Endothelial cell of umbilical vein (primary cell): ENCODE measurements around the gene G6PC1. TPM values are rescaled to one million over a fixed set of nuclear protein-coding genes. Genes with fewer than 3 reads are reported as not detected.
"Not testable (repeated sequence)": the region's sequence is repeated elsewhere in the genome, so short reads cannot be mapped to it uniquely, and the experiment has no call there.

ENCODE experiments used
- BruUV-seq: library from RNA; stranded (reverse); fragments of 400-500 nt; replicated peaks from 2 replicates; lab custom pipeline; 2021; lab: Mats Ljungman, UMichigan
- CTCF ChIA-PET: fragments of 300-600, 350-600 bp; sonication (Branson Sonifier 250); formaldehyde crosslinking; loops from one replicate; lab custom pipeline; 2021; ENCODE audit warnings: antibody characterized with exemption, inconsistent platforms; lab: Charles Lee
- POLR2A ChIA-PET: fragments of 300-600, 350-600 bp; sonication (Branson Sonifier 250); formaldehyde crosslinking; loops from one replicate; lab custom pipeline; 2021; ENCODE audit warnings: antibody characterized with exemption, inconsistent platforms; lab: Charles Lee
- DNase-seq: peaks from one replicate; pipeline ENCODE4 v3.0.0-alpha.2; 2011; ENCODE audit warnings: low read depth, low spot score
- FAIRE-seq: peaks from 2 replicates; lab custom pipeline; 2011; peaks lifted over from hg19 to GRCh38; lab: Jason Lieb, UNC
- H2AFZ ChIP-seq: 2 replicates; pipeline ENCODE4 v1.6.0; 2012; ENCODE audit warnings: low read depth, low read length, control low read depth, inconsistent platforms
- H3K27ac ChIP-seq: 2 replicates; pipeline ENCODE4 v1.5.1; 2011; ENCODE audit warnings: low read depth, mild to moderate bottlenecking, control low read depth, low read length, moderate library complexity; ENCODE audit not compliant: insufficient read depth
- H3K27me3 ChIP-seq, 2 experiments: 2 replicates each; pipeline versions ENCODE4 v1.6.0 to v1.6.1; 2011; ENCODE audit warnings: low read length in 2 of 2, mixed read lengths in 1 of 2; ENCODE audit not compliant: control insufficient read depth in 2 of 2, insufficient read depth in 2 of 2
- H3K36me3 ChIP-seq, 2 experiments: 2 replicates in 1 of 2; 3 replicates in 1 of 2; pipeline ENCODE4 v1.5.1; 2011; ENCODE audit warnings: low read length in 2 of 2, mild to moderate bottlenecking in 1 of 2, moderate library complexity in 1 of 2; ENCODE audit not compliant: control insufficient read depth in 2 of 2, insufficient read depth in 2 of 2; ENCODE audit errors: extremely low read depth in 1 of 2
- H3K4me1 ChIP-seq: 3 replicates; pipeline ENCODE4 v1.5.1; 2011; ENCODE audit warnings: mild to moderate bottlenecking, low read length; ENCODE audit not compliant: control insufficient read depth, insufficient read depth; ENCODE audit errors: extremely low read depth
- H3K4me2 ChIP-seq: 2 replicates; pipeline ENCODE4 v1.6.1; 2011; ENCODE audit warnings: low read length, control low read depth, mixed read lengths; ENCODE audit not compliant: insufficient read depth
- H3K4me3 ChIP-seq, 3 experiments: fragments of 200-600 bp in 1 of 3; sonication (generic), shearing (Covaris generic) in 1 of 3; replicated peaks in 1 of 3; 2 replicates each; pipeline ENCODE4 v1.5.1; 2011 to 2016; ENCODE audit warnings: control low read depth in 3 of 3, low read length in 3 of 3, mild to moderate bottlenecking in 2 of 3, inconsistent platforms in 1 of 3, low read depth in 1 of 3, moderate library complexity in 1 of 3; ENCODE audit not compliant: insufficient read depth in 1 of 3
- H3K79me2 ChIP-seq: 2 replicates; pipeline ENCODE4 v1.6.0; 2012; ENCODE audit warnings: low read length, inconsistent platforms; ENCODE audit not compliant: control insufficient read depth, insufficient read depth
- H3K9ac ChIP-seq: replicated peaks from 2 replicates; pipeline ENCODE3; 2011; ENCODE audit warnings: low read length, control low read depth; ENCODE audit not compliant: insufficient read depth; ENCODE audit errors: extremely low read depth
- H3K9me1 ChIP-seq: replicated peaks from 3 replicates; pipeline ENCODE4 v1.6.0; 2011; ENCODE audit warnings: mild to moderate bottlenecking, low read length; ENCODE audit not compliant: control insufficient read depth, insufficient read depth; ENCODE audit errors: extremely low read depth
- H3K9me3 ChIP-seq: replicated peaks from 2 replicates; pipeline ENCODE4 v1.5.1; 2012; ENCODE audit warnings: low read length, inconsistent platforms; ENCODE audit not compliant: control insufficient read depth, insufficient read depth
- H4K20me1 ChIP-seq: replicated peaks from 2 replicates; pipeline ENCODE3; 2011; ENCODE audit warnings: mild to moderate bottlenecking, low read length; ENCODE audit not compliant: control insufficient read depth, insufficient read depth; ENCODE audit errors: extremely low read depth
- CTCF ChIP-seq, 2 donors: IDR thresholded peaks; 1 replicate in 1 of 2; 2 replicates in 1 of 2; pipeline ENCODE4 v1.5.1; 2011; ENCODE audit warnings: low read length in 2 of 2, mild to moderate bottlenecking in 2 of 2, moderate library complexity in 2 of 2, control low read depth in 1 of 2, inconsistent platforms in 1 of 2, low read depth in 1 of 2; ENCODE audit not compliant: insufficient read depth in 1 of 2; ENCODE audit errors: extremely low read depth in 1 of 2
- EZH2 ChIP-seq: IDR thresholded peaks from 2 replicates; pipeline ENCODE4 v1.6.1; 2012; ENCODE audit warnings: borderline replicate concordance, low read depth, mild to moderate bottlenecking, moderate library complexity, low read length, inconsistent platforms; ENCODE audit not compliant: severe bottlenecking
- FOS ChIP-seq: IDR thresholded peaks from 2 replicates; pipeline ENCODE4 v1.6.1; 2011; ENCODE audit warnings: mild to moderate bottlenecking, low read length, moderate library complexity, borderline replicate concordance; ENCODE audit not compliant: insufficient read depth
- GATA2 ChIP-seq: IDR thresholded peaks from 2 replicates; pipeline ENCODE4 v1.7.0; 2011; ENCODE audit warnings: low read depth, mild to moderate bottlenecking, moderate library complexity, mixed read lengths, low read length; ENCODE audit not compliant: insufficient read length, insufficient read depth
- JUN ChIP-seq: IDR thresholded peaks from 2 replicates; pipeline ENCODE4 v1.6.1; 2011; ENCODE audit warnings: borderline replicate concordance, low read depth; ENCODE audit not compliant: insufficient read length, insufficient read depth
- MAX ChIP-seq: IDR thresholded peaks from 2 replicates; pipeline ENCODE4 v1.6.1; 2011; ENCODE audit not compliant: insufficient read depth, insufficient read length
- MYC ChIP-seq: IDR thresholded peaks from one replicate; pipeline ENCODE4 v1.6.1; 2011; ENCODE audit warnings: mild to moderate bottlenecking, low read depth, low read length
- POLR2A ChIP-seq: IDR thresholded peaks from 2 replicates; pipeline ENCODE4 v1.6.1; 2012; ENCODE audit warnings: low read depth, mild to moderate bottlenecking, control low read depth, low read length
- POLR2AphosphoS5 ChIP-seq: IDR thresholded peaks from 2 replicates; pipeline ENCODE4 v1.6.1; 2012; ENCODE audit warnings: low read depth, mild to moderate bottlenecking, control low read depth, low read length, moderate library complexity; ENCODE audit not compliant: insufficient read depth
- dilution Hi-C: fragments of 300-500 bp; cut with MboI; formaldehyde crosslinking; loops from one replicate; pipeline ENCODE4 v1.15.0; 2019; ENCODE audit warnings: low sequenced_read_pairs; ENCODE audit not compliant: extremely low pct_ligation_motif_present
- intact Hi-C: fragments of 100-400 bp; cut with micrococcal nuclease; formaldehyde crosslinking; loops from one replicate; pipeline ENCODE4 v1.10.0; 2022
- polyA plus RNA-seq, 4 experiments: library from polyadenylated mRNA; depleted of rRNA in 3 of 4; stranded (reverse) in 3 of 4; unstranded in 1 of 4; fragments of >200 nt; gene quantifications; 2 replicates each; pipeline versions ENCODE4 v1.2.1 to v1.2.3, GENCODE V29; 2011 to 2012; ENCODE audit warnings: missing spikeins in 1 of 4
- total RNA-seq: library from RNA; stranded (reverse); gene quantifications from 2 replicates; pipeline ENCODE4 v1.2.3, GENCODE V29; 2021

Gene G6PC1
- total and polyA plus RNA-seq, 2 donors (not counting 3 experiments of a cell fraction or from before 2014, with no cell fraction given): not detected

GRCh38 chr17:42866631-42867575 is 33.7 kb upstream of the G6PC1 start:
- BruUV-seq: no TSS peak
- H3K36me3 ChIP-seq: no peaks in the 10 kb centered on the region
- ChIA-PET CTCF (interaction anchor here (1.2 kb wide), 1 partner anchor 18 kb away, joined by 3 read pairs; no protein-coding TSS in a partner anchor), POLR2A (no interaction called here)
- FAIRE-seq (no peak), DNase-seq (no peak)
- dilution Hi-C loops: no loop called here
- H4K20me1 ChIP-seq: no peaks in the 10 kb centered on the region
- H3K27me3 ChIP-seq: peaks cover 0 to 4% of the 10 kb centered on the region in 2 experiments
- H3K9me3 ChIP-seq: no peaks in the 10 kb centered on the region
- H3K4me1 ChIP-seq: no peaks in the 10 kb centered on the region
- no peaks in the 10 kb centered on the region for H3K9me1 ChIP-seq
- no peak overlapping the region for H3K4me2 ChIP-seq
- H3K27ac ChIP-seq: no peak overlapping the region
- H3K9ac ChIP-seq: no peak overlapping the region
- no peak overlapping the region for H3K4me3 ChIP-seq
- H3K79me2 ChIP-seq: no peaks in the 10 kb centered on the region
- no peak overlapping the region for H2AFZ ChIP-seq
- intact Hi-C loops: no loop called here
- TF ChIP-seq GATA2: no peak
- no peak for TF ChIP-seq POLR2AphosphoS5
- TF ChIP-seq MYC: no peak
- TF ChIP-seq FOS: no peak
- TF ChIP-seq CTCF (IDR thresholded peaks at IDR 0.05; ENCODE audit: extremely low read depth in 1 of 2, insufficient read depth in 1 of 2, low read depth in 1 of 2, low read length in 2 of 2): no peak
- no peak for TF ChIP-seq JUN
- no peak for TF ChIP-seq POLR2A
- no peak for TF ChIP-seq MAX
- no peak for TF ChIP-seq EZH2

GRCh38 chr17:42867694-42868261 is 32.8 kb upstream of the G6PC1 start:
- H3K4me2 ChIP-seq, H2AFZ ChIP-seq, intact Hi-C loops, H4K20me1 ChIP-seq, H3K27me3 ChIP-seq, H3K9ac ChIP-seq, H3K79me2 ChIP-seq, FAIRE-seq, H3K9me3 ChIP-seq, dilution Hi-C loops, H3K9me1 ChIP-seq, POLR2A ChIA-PET, DNase-seq, H3K36me3 ChIP-seq, H3K27ac ChIP-seq, H3K4me1 ChIP-seq, H3K4me3 ChIP-seq, BruUV-seq: not testable (repeated sequence)
- CTCF ChIA-PET: interaction anchor here (1.2 kb wide), 1 partner anchor 19 kb away, joined by 3 read pairs; no protein-coding TSS in a partner anchor
